Neural progenitor cell (in vitro differentiated cells): ENCODE results near the gene GLTP. TPM values are rescaled to one million over a fixed set of nuclear protein-coding genes. Genes with fewer than 3 reads are reported as not detected.

ENCODE experiments used
- DNase-seq: peaks from one replicate; pipeline ENCODE4 v3.0.0-alpha.2; 2016; ENCODE audit warnings: low spot score
- H2AFZ ChIP-seq: fragments of 200-600 bp; sonication (generic); replicated peaks from 2 replicates; pipeline ENCODE4 v1.6.1; 2016; ENCODE audit warnings: antibody characterized with exemption
- H3F3A ChIP-seq: fragments of 200-600 bp; sonication (generic); 2 replicates; pipeline ENCODE4 v1.6.1; 2016; ENCODE audit warnings: antibody characterized with exemption, low read depth
- H3K27ac ChIP-seq: fragments of 200-600 bp; sonication (generic); 2 replicates; pipeline ENCODE4 v1.5.1; 2016; ENCODE audit warnings: mild to moderate bottlenecking
- H3K27me3 ChIP-seq: fragments of 200-600 bp; sonication (generic); 2 replicates; pipeline ENCODE4 v1.6.1; 2016; ENCODE audit warnings: mild to moderate bottlenecking, moderate library complexity
- H3K36me3 ChIP-seq: fragments of 200-600 bp; sonication (generic); 2 replicates; pipeline ENCODE4 v1.5.1; 2016
- H3K4me1 ChIP-seq: fragments of 200-600 bp; sonication (generic); 2 replicates; pipeline ENCODE4 v1.6.1; 2016; ENCODE audit warnings: mixed run types
- H3K4me2 ChIP-seq: fragments of 200-600 bp; sonication (generic); 2 replicates; pipeline ENCODE4 v1.6.1; 2016
- H3K4me3 ChIP-seq: fragments of 200-600 bp; sonication (generic); 2 replicates; pipeline ENCODE4 v1.5.1; 2016
- H3K79me2 ChIP-seq: fragments of 200-600 bp; sonication (generic); 2 replicates; pipeline ENCODE4 v1.6.1; 2016; ENCODE audit warnings: low read depth
- H3K9ac ChIP-seq: fragments of 200-600 bp; sonication (generic); 2 replicates; pipeline ENCODE4 v1.6.1; 2016
- H3K9me3 ChIP-seq: fragments of 200-600 bp; sonication (generic); 2 replicates; pipeline ENCODE4 v1.5.1; 2016; ENCODE audit warnings: low read depth
- H4K20me1 ChIP-seq: fragments of 200-600 bp; sonication (generic); 2 replicates; pipeline ENCODE4 v1.6.1; 2016; ENCODE audit warnings: low read depth
- H3K27ac Mint-ChIP-seq: 3 replicates; pipeline ENCODE4 v1.8.0; 2021; ENCODE audit warnings: mixed read lengths
- H3K27me3 Mint-ChIP-seq: 2 replicates; pipeline ENCODE4 v1.8.0; 2022; ENCODE audit warnings: low read depth, mild to moderate bottlenecking, inconsistent platforms, moderate library complexity, mixed read lengths; ENCODE audit not compliant: insufficient read depth
- H3K36me3 Mint-ChIP-seq: 3 replicates; pipeline ENCODE4 v1.8.0; 2021; ENCODE audit warnings: mixed read lengths
- H3K4me1 Mint-ChIP-seq: 3 replicates; pipeline ENCODE4 v1.8.0; 2021; ENCODE audit warnings: mixed read lengths
- H3K4me3 Mint-ChIP-seq: 3 replicates; pipeline ENCODE4 v1.8.0; 2021; ENCODE audit warnings: mild to moderate bottlenecking, moderate library complexity, mixed read lengths
- H3K9me3 Mint-ChIP-seq: 3 replicates; pipeline ENCODE4 v1.8.0; 2020; ENCODE audit warnings: mixed read lengths
- CTCF ChIP-seq: fragments of 200-600 bp; sonication (generic); IDR thresholded peaks from 2 replicates; pipeline ENCODE4 v1.5.1; 2017; ENCODE audit warnings: antibody characterized with exemption, mild to moderate bottlenecking
- EZH2 ChIP-seq: fragments of 200-600 bp; sonication (generic); IDR thresholded peaks from 2 replicates; pipeline ENCODE4 v1.6.1; 2017; ENCODE audit warnings: antibody characterized with exemption, mild to moderate bottlenecking, moderate library complexity
- EZH2phosphoT487 ChIP-seq: fragments of 200-600 bp; sonication (generic); IDR thresholded peaks from 2 replicates; pipeline ENCODE4 v1.6.1; 2017; ENCODE audit warnings: antibody characterized with exemption
- total RNA-seq: library from RNA; depleted of rRNA; stranded (reverse); fragments of >200 nt; gene quantifications from 2 replicates; pipeline ENCODE4 v1.2.3, GENCODE V29; 2015; ENCODE audit warnings: low replicate concordance

Gene GLTP
- total RNA-seq, 1 donor from 2014 or later: 24.0 TPM

GRCh38 chr12:109860977-109861376, 19.4 kb downstream of the GLTP start:
- H3K36me3 Mint-ChIP-seq: peaks cover 3% of the 10 kb centered on the region
- no peaks in the 10 kb centered on the region for H3K4me1 ChIP-seq
- no peaks in the 10 kb centered on the region for H3K27me3 ChIP-seq
- no peak for DNase-seq
- no peaks in the 10 kb centered on the region for H3K9me3 ChIP-seq
- no peak overlapping the region for H3K27ac ChIP-seq
- H4K20me1 ChIP-seq: peaks cover 5% of the 10 kb centered on the region
- no peak overlapping the region for H3K4me3 ChIP-seq
- no peaks in the 10 kb centered on the region for H3K36me3 ChIP-seq
- peaks cover 2% of the 10 kb centered on the region for H3K27me3 Mint-ChIP-seq
- H2AFZ ChIP-seq: no peak overlapping the region
- H3K27ac Mint-ChIP-seq: no peak overlapping the region
- peaks cover 20% of the 10 kb centered on the region for H3K4me1 Mint-ChIP-seq
- H3K4me3 Mint-ChIP-seq: no peak overlapping the region
- no peaks in the 10 kb centered on the region for H3K79me2 ChIP-seq
- H3F3A ChIP-seq: no peaks in the 10 kb centered on the region
- TF ChIP-seq EZH2 (no peak), CTCF (no peak)
- H3K9me3 Mint-ChIP-seq: no peaks in the 10 kb centered on the region
- H3K9ac ChIP-seq: no peak overlapping the region
- no peak overlapping the region for H3K4me2 ChIP-seq

GRCh38 chr12:109858764-109859163, 21.6 kb downstream of the GLTP start:
- H3K27ac ChIP-seq: no peak overlapping the region
- peaks cover 3% of the 10 kb centered on the region for H3K36me3 Mint-ChIP-seq

GRCh38 chr12:109857715-109858114, 22.6 kb downstream of the GLTP start:
- Mint-ChIP-seq H3K36me3 (peaks cover 3% of the 10 kb centered on the region), H3K4me3 (no peak overlapping the region), H3K4me1 (peaks cover 6% of the 10 kb centered on the region), H3K27me3 (peaks cover 2% of the 10 kb centered on the region), H3K27ac (peak overlapping the region; percentile 15), H3K9me3 (no peaks in the 10 kb centered on the region)
- no peak for DNase-seq
- Histone ChIP-seq H3K9me3 (no peaks in the 10 kb centered on the region), H2AFZ (no peak overlapping the region), H3K36me3 (no peaks in the 10 kb centered on the region), H3K79me2 (no peaks in the 10 kb centered on the region), H3K4me3 (no peak overlapping the region), H4K20me1 (no peaks in the 10 kb centered on the region), H3K27me3 (no peaks in the 10 kb centered on the region), H3K4me2 (no peak overlapping the region), H3F3A (no peaks in the 10 kb centered on the region), H3K27ac (no peak overlapping the region), H3K9ac (no peak overlapping the region), H3K4me1 (no peaks in the 10 kb centered on the region)
- no peak for TF ChIP-seq EZH2
- no peak for TF ChIP-seq CTCF
- no peak for TF ChIP-seq EZH2phosphoT487

More at GRCh38 chr12:109858764-109859163, 21.6 kb downstream of the GLTP start:
- TF ChIP-seq CTCF (no peak), EZH2phosphoT487 (no peak), EZH2 (no peak)
- Mint-ChIP-seq H3K9me3 (no peaks in the 10 kb centered on the region), H3K27me3 (peaks cover 2% of the 10 kb centered on the region), H3K4me3 (peak overlapping the region; percentile 14), H3K4me1 (peaks cover 10% of the 10 kb centered on the region), H3K27ac (peak overlapping the region; percentile 5)
- H3F3A ChIP-seq: no peaks in the 10 kb centered on the region
- no peaks in the 10 kb centered on the region for H3K9me3 ChIP-seq
- no peaks in the 10 kb centered on the region for H3K36me3 ChIP-seq
- no peaks in the 10 kb centered on the region for H3K79me2 ChIP-seq
- no peaks in the 10 kb centered on the region for H3K27me3 ChIP-seq
- H3K9ac ChIP-seq: no peak overlapping the region
- no peak overlapping the region for H3K4me2 ChIP-seq
- no peak for DNase-seq
- no peak overlapping the region for H2AFZ ChIP-seq
- H3K4me3 ChIP-seq: no peak overlapping the region
- no peaks in the 10 kb centered on the region for H3K4me1 ChIP-seq
- no peaks in the 10 kb centered on the region for H4K20me1 ChIP-seq
